H9 (cell line): Measurements from ENCODE around the gene CCDC51. TPM values are rescaled to one million over a fixed set of nuclear protein-coding genes. Genes with fewer than 3 reads are reported as not detected.

ENCODE experiments used
- DNase-seq: peaks from one replicate; pipeline ENCODE4 v3.0.0-alpha.2; 2017
- H2AFZ ChIP-seq: one replicate; pipeline ENCODE4 v1.6.1; 2013; ENCODE audit warnings: mild to moderate bottlenecking, low read length, control low read depth, moderate library complexity
- H2AK5ac ChIP-seq: 2 replicates; pipeline ENCODE4 v1.6.1; 2013; ENCODE audit warnings: low read length, control low read depth, mixed read lengths; ENCODE audit not compliant: insufficient read length
- H2BK120ac ChIP-seq: one replicate; pipeline ENCODE4 v1.6.1; 2013; ENCODE audit warnings: low read depth, mild to moderate bottlenecking, low read length, control low read depth, inconsistent platforms; ENCODE audit not compliant: poor library complexity, severe bottlenecking
- H2BK12ac ChIP-seq: 2 replicates; pipeline ENCODE4 v1.6.1; 2013; ENCODE audit warnings: low read length, control low read depth, mixed read lengths, low read depth; ENCODE audit not compliant: insufficient read length
- H2BK15ac ChIP-seq: 2 replicates; pipeline ENCODE4 v1.6.1; 2013; ENCODE audit warnings: low read depth, low read length, control low read depth
- H2BK20ac ChIP-seq: one replicate; pipeline ENCODE4 v1.6.1; 2013; ENCODE audit warnings: low read depth, mild to moderate bottlenecking, low read length, control low read depth, inconsistent platforms; ENCODE audit not compliant: poor library complexity, severe bottlenecking
- H2BK5ac ChIP-seq: 2 replicates; pipeline ENCODE4 v1.6.1; 2013; ENCODE audit warnings: low read length, control low read depth, mixed read lengths; ENCODE audit not compliant: insufficient read length
- H3K14ac ChIP-seq: 2 replicates; pipeline ENCODE4 v1.6.1; 2013; ENCODE audit warnings: low read length, control low read depth; ENCODE audit not compliant: insufficient read depth
- H3K18ac ChIP-seq: 2 replicates; pipeline ENCODE4 v1.6.1; 2013; ENCODE audit warnings: low read depth, mild to moderate bottlenecking, mixed read lengths, low read length, control low read depth; ENCODE audit not compliant: insufficient read length
- H3K23ac ChIP-seq: 2 replicates; pipeline ENCODE4 v1.6.1; 2013; ENCODE audit warnings: low read length, control low read depth, mixed read lengths, low read depth; ENCODE audit not compliant: insufficient read length
- H3K23me2 ChIP-seq: 2 replicates; pipeline ENCODE4 v1.6.1; 2013; ENCODE audit warnings: low read depth, mild to moderate bottlenecking, mixed read lengths, low read length, control low read depth; ENCODE audit not compliant: insufficient read length, poor library complexity, severe bottlenecking
- H3K27ac ChIP-seq: 2 replicates; pipeline ENCODE4 v1.5.1; 2013; ENCODE audit warnings: low read length, control low read depth, mixed read lengths, low read depth; ENCODE audit not compliant: insufficient read length
- H3K27me3 ChIP-seq: 2 replicates; pipeline ENCODE4 v1.6.1; 2013; ENCODE audit warnings: low read length, control low read depth, inconsistent platforms; ENCODE audit not compliant: insufficient read depth
- H3K4ac ChIP-seq: 2 replicates; pipeline ENCODE4 v1.6.1; 2013; ENCODE audit warnings: low read depth, mild to moderate bottlenecking, control low read depth, inconsistent platforms, low read length, moderate library complexity
- H3K4me1 ChIP-seq: 2 replicates; pipeline ENCODE4 v1.6.1; 2013; ENCODE audit warnings: low read length, control low read depth, inconsistent platforms; ENCODE audit not compliant: insufficient read depth
- H3K4me2 ChIP-seq: 2 replicates; pipeline ENCODE4 v1.6.1; 2013; ENCODE audit warnings: low read length, control low read depth, mixed read lengths; ENCODE audit not compliant: insufficient read length, insufficient read depth
- H3K56ac ChIP-seq: 2 replicates; pipeline ENCODE4 v1.6.1; 2013; ENCODE audit warnings: low read depth, mild to moderate bottlenecking, mixed read lengths, low read length, control low read depth; ENCODE audit not compliant: insufficient read length
- H3K79me1 ChIP-seq: 2 replicates; pipeline ENCODE4 v1.6.1; 2013; ENCODE audit warnings: low read depth, mild to moderate bottlenecking, moderate library complexity, low read length, control low read depth, inconsistent platforms; ENCODE audit not compliant: insufficient read depth, poor library complexity, severe bottlenecking
- H3K79me2 ChIP-seq: 2 replicates; pipeline ENCODE4 v1.6.1; 2013; ENCODE audit warnings: low read length, control low read depth, inconsistent platforms; ENCODE audit not compliant: insufficient read depth
- H3K9ac ChIP-seq: 2 replicates; pipeline ENCODE4 v1.6.1; 2013; ENCODE audit warnings: low read length, control low read depth, mixed read lengths; ENCODE audit not compliant: insufficient read length; ENCODE audit errors: extremely low read depth
- H3K9me3 ChIP-seq: one replicate; pipeline ENCODE4 v1.6.1; 2013; ENCODE audit warnings: low read depth, low read length, inconsistent platforms; ENCODE audit not compliant: control insufficient read depth
- H3T11ph ChIP-seq: one replicate; pipeline ENCODE4 v1.6.1; 2013; ENCODE audit warnings: mild to moderate bottlenecking, low read length, control low read depth, inconsistent platforms
- H4K20me1 ChIP-seq: one replicate; pipeline ENCODE4 v1.6.1; 2013; ENCODE audit not compliant: control insufficient read depth, insufficient read length, insufficient read depth
- H4K5ac ChIP-seq: 2 replicates; pipeline ENCODE4 v1.6.1; 2013; ENCODE audit warnings: low read depth, mild to moderate bottlenecking, mixed read lengths, low read length, control low read depth; ENCODE audit not compliant: insufficient read length
- H4K8ac ChIP-seq: replicated peaks from 2 replicates; pipeline ENCODE4 v1.6.1; 2013; ENCODE audit warnings: low read length, control low read depth, mixed read lengths, low read depth; ENCODE audit not compliant: insufficient read length
- H4K91ac ChIP-seq: 2 replicates; pipeline ENCODE4 v1.6.1; 2013; ENCODE audit warnings: low read depth, mild to moderate bottlenecking, moderate library complexity, mixed read lengths, low read length, control low read depth; ENCODE audit not compliant: insufficient read length
- H3K27ac Mint-ChIP-seq, 3 experiments: 2 replicates in 2 of 3; 3 replicates in 1 of 3; pipeline ENCODE4 v1.8.0; 2020 to 2021; ENCODE audit warnings: mixed read lengths in 3 of 3, mild to moderate bottlenecking in 1 of 3, moderate library complexity in 1 of 3
- H3K27me3 Mint-ChIP-seq: 2 replicates; pipeline ENCODE4 v1.8.0; 2021; ENCODE audit warnings: low read depth, mild to moderate bottlenecking, moderate library complexity, mixed read lengths
- H3K36me3 Mint-ChIP-seq, 3 experiments: 2 replicates in 2 of 3; 3 replicates in 1 of 3; pipeline ENCODE4 v1.8.0; 2020 to 2021; ENCODE audit warnings: low read depth in 3 of 3, mixed read lengths in 3 of 3; ENCODE audit not compliant: insufficient read depth in 1 of 3
- H3K4me1 Mint-ChIP-seq, 2 experiments: 2 replicates each; pipeline ENCODE4 v1.8.0; 2020; ENCODE audit warnings: mixed read lengths in 2 of 2
- H3K4me3 Mint-ChIP-seq, 2 experiments: 2 replicates in 1 of 2; 3 replicates in 1 of 2; pipeline ENCODE4 v1.8.0; 2020 to 2021; ENCODE audit warnings: mild to moderate bottlenecking in 2 of 2, mixed read lengths in 2 of 2, moderate library complexity in 1 of 2
- H3K9me3 Mint-ChIP-seq, 2 experiments: 2 replicates in 1 of 2; 3 replicates in 1 of 2; pipeline ENCODE4 v1.8.0; 2020; ENCODE audit warnings: mild to moderate bottlenecking in 2 of 2, mixed read lengths in 2 of 2, moderate library complexity in 1 of 2
- WGBS: extraction: QIAGEN DNeasy Blood & Tissue Kit; methylation state at CpG from one replicate; pipeline ENCODE4 v1.1.7; 2013; ENCODE audit warnings: missing lambda C conversion rate, low lambda C conversion rate, mixed read lengths; ENCODE audit not compliant: insufficient read length; ENCODE audit errors: extremely low coverage; 5-methylcytosine and 5-hydroxymethylcytosine counted together
- total RNA-seq: library from RNA; stranded (reverse); gene quantifications from 2 replicates; pipeline ENCODE4 v1.2.1, GENCODE V29; 2021
- TF ChIP-seq, protein P1 (sequence below): fragments of 200-600 bp; sonication (generic); conservative IDR thresholded peaks from 3 replicates; pipeline ENCODE4 v1.8.0; 2021; ENCODE audit warnings: antibody characterized with exemption, mild to moderate bottlenecking

The CCDC51 gene
- total RNA-seq, 1 experiment from 2014 or later, result 20.0 TPM

DNA sequence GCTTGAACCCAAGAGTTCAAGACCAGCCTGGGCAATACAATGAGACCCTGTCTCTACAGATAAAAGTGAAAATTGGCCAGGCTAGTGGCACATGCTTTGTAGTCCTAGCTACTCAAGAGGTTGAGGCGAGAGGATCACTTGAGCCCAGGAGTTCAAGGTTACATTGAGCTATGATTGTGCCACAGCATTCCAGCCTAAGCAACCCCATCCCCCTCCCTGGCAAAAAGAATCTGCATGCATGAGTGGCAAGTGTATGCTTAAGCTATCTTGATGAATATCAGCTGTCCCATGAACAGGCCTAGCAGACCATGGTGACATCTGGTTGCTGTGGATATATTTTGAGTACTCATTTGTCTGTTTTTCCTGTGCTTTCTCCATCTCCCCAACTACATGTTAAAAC is 11.4 kb upstream of the CCDC51 start:
- H2BK120ac ChIP-seq, result no peak overlapping the region
- H3K36me3 Mint-ChIP-seq, result peaks cover 11 to 54% (median 36%) of the 10 kb centered on the region in 3 experiments; a peak in 5 of 7 replicates
- no peak overlapping the region for H3T11ph ChIP-seq
- H2BK12ac ChIP-seq, result no peak overlapping the region
- H4K20me1 ChIP-seq, result no peaks in the 10 kb centered on the region
- no peak overlapping the region for H3K56ac ChIP-seq
- TF ChIP-seq, protein P1, sequence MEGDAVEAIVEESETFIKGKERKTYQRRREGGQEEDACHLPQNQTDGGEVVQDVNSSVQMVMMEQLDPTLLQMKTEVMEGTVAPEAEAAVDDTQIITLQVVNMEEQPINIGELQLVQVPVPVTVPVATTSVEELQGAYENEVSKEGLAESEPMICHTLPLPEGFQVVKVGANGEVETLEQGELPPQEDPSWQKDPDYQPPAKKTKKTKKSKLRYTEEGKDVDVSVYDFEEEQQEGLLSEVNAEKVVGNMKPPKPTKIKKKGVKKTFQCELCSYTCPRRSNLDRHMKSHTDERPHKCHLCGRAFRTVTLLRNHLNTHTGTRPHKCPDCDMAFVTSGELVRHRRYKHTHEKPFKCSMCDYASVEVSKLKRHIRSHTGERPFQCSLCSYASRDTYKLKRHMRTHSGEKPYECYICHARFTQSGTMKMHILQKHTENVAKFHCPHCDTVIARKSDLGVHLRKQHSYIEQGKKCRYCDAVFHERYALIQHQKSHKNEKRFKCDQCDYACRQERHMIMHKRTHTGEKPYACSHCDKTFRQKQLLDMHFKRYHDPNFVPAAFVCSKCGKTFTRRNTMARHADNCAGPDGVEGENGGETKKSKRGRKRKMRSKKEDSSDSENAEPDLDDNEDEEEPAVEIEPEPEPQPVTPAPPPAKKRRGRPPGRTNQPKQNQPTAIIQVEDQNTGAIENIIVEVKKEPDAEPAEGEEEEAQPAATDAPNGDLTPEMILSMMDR, result no peak
- no peaks in the 10 kb centered on the region for H3K79me2 ChIP-seq
- no peak overlapping the region for H3K4me2 ChIP-seq
- H3K27me3 ChIP-seq, result no peaks in the 10 kb centered on the region
- H4K91ac ChIP-seq, result no peak overlapping the region
- peaks cover 12 to 16% of the 10 kb centered on the region in 2 experiments for H3K4me1 Mint-ChIP-seq
- no peak overlapping the region for H4K8ac ChIP-seq
- no peaks in the 10 kb centered on the region for H3K79me1 ChIP-seq
- no peak overlapping the region for H2AK5ac ChIP-seq
- H3K9me3 Mint-ChIP-seq, result no peaks in the 10 kb centered on the region
- no peak overlapping the region for H3K4me3 Mint-ChIP-seq
- H3K9me3 ChIP-seq, result no peaks in the 10 kb centered on the region
- no peak overlapping the region for H4K5ac ChIP-seq
- H3K23me2 ChIP-seq, result peaks cover 11% of the 10 kb centered on the region
- no peak for DNase-seq
- H3K9ac ChIP-seq, result peak overlapping the region; percentile 9
- no peak overlapping the region for H2BK15ac ChIP-seq
- no peaks in the 10 kb centered on the region for H3K27me3 Mint-ChIP-seq
- H3K27ac ChIP-seq, result no peak overlapping the region
- H3K4me1 ChIP-seq, result no peaks in the 10 kb centered on the region
- no peak overlapping the region for H2AFZ ChIP-seq
- no peak overlapping the region for H2BK5ac ChIP-seq
- no peak overlapping the region for H2BK20ac ChIP-seq
- whole genome bisulfite sequencing, result no CpG with 5 or more reads among the region's 1 CpG
- H3K4ac ChIP-seq, result no peak overlapping the region
- H3K14ac ChIP-seq, result no peak overlapping the region
- H3K18ac ChIP-seq, result no peak overlapping the region
- no peak overlapping the region for H3K23ac ChIP-seq
- H3K27ac Mint-ChIP-seq, result no peak overlapping the region
